RCC 7860 (cell line): ENCODE data around the gene FAM8A1.
"Not testable (repeated sequence)": the region's sequence is repeated elsewhere in the genome, so short reads cannot be mapped to it uniquely, and the experiment has no call there.

ENCODE experiments used
- DNase-seq: peaks from one replicate; pipeline ENCODE4 v3.0.0-alpha.2; 2015; ENCODE audit warnings: low spot score
- FAIRE-seq: peaks from 2 replicates; lab custom pipeline; 2012; peaks lifted over from hg19 to GRCh38; lab: Jason Lieb, UNC

FAM8A1 gene

GRCh38 chr6:17599877-17600526 is at the start of gene FAM8A1:
TSS of gene FAM8A1 (plus strand) at chr6:17600302. CDS start at chr6:17600410, 108 bp downstream.
- FAIRE-seq (no peak), DNase-seq (peak; percentile 70)

- DNase-seq (no peak), FAIRE-seq (no peak)
These were observed 48.6 kb upstream of the FAM8A1 start for GRCh38 chr6:17551383-17551958.

DNA sequence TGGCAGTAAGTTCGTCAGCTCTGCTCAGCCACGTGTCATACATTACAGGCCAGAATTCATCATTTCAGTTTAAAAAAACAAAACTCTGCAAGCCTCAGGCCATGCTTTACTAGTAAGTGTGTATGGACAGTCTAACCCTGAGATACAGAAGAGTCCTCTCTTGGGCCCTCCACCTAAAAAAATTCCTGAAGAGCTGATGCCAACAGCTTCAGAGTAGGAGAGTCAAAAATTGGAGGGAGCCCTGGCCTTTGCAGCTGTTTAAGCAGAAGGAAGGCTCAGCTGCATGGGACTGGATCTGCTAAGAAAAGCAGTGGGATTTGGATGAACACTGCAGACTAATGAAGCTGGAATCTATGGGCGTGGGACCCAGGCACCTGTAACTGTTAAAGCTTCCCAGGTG is 47.2 kb upstream of the FAM8A1 start:
- FAIRE-seq (no peak), DNase-seq (no peak)

DNA sequence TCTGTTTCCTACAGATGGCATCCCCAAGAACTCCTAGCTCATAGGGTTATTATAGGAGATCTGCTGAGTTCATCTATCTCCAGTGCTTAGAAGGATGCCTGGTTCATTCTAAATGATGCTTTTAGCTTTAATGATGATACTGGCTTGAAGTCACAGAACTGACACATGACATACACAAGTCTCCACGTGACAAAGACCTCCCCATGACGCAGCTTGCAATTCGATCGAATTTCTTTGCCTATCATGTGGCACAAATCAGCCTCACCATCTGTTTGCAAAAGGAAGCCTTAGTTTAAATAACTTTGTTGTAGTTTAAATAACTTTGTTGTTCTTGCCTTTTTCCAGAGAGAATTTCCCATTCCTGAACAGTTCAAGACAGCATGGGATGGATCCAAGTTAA is 44.1 kb upstream of the FAM8A1 start:
- FAIRE-seq, result no peak
- DNase-seq, result no peak

DNA sequence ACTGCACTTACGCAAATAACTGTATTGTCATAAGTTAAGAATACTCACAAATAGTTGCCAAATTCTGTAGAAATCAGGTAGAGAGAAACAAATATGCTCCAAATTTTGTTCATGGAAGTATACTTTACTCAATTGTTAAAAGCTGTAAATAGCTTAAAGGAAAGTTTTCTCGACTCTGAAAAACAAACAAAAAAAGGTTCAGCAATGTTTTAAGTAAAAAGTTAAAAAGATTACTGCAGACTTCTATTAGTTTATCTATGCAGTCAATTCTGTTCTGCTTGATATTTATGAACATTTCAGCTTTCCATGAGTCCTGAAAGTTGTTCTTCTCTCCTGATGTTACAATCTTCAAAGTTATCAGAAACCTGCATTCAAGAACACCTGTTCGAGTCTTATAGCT is 37.5 kb upstream of the FAM8A1 start:
- FAIRE-seq, result no peak

DNA sequence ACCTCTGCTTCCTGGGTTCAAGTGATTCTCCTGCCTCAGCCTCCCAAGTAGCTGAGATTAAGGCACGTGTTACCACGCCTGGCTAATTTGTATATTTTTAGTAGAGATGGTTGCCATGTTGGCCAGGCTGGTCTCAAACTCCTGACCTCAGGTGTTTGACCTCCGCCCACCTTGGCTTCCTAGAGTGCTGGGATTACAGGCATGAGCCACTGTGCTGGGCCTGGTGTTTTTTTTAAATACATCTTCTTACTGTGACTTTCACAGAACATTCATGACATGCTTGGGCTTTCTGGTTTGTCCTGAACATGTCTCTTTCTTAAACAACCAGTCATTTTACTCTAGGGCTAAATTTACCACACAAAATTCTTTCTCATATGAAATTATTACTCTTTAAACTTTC is 34.7 kb upstream of the FAM8A1 start:
- no peak for FAIRE-seq
- no peak for DNase-seq

More for the DNA sequence above, 37.5 kb upstream of the FAM8A1 start:
- no peak for DNase-seq

DNA sequence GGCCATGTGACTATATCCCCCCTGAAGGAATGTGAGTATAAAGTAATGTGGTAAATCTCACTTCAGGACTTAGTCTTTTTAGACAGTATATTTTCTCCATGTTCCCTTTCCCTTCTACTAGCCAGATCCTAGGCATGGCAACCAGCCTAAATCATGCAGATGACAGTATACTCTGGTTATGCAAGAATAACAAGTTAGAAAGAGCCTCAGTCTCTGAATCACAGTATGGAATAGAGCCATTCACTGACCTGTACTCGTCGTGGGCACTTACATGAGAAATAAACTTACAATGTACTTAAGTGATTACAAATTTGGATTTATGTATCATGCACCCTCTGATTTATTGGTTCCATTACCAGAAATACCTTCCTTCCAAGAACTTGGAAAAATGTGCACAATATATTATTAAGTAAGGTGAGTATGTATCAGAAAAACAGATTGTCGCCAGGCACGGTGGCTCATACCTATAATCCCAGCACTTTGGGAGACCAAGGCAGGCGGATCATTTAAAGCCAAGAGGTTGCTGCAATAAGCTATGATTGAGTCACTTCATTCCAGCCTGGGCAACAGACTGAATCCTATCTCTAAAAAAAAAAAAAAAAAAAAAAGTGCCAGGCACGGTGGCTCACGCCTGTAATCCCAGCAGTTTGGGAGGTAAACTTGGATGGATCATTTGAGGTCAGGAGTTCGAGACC is 25.1 kb upstream of the FAM8A1 start:
- DNase-seq (no peak), FAIRE-seq (no peak)

GRCh38 chr6:17577059-17577458 is 23.0 kb upstream of the FAM8A1 start:
- FAIRE-seq (no peak), DNase-seq (no peak)

DNA sequence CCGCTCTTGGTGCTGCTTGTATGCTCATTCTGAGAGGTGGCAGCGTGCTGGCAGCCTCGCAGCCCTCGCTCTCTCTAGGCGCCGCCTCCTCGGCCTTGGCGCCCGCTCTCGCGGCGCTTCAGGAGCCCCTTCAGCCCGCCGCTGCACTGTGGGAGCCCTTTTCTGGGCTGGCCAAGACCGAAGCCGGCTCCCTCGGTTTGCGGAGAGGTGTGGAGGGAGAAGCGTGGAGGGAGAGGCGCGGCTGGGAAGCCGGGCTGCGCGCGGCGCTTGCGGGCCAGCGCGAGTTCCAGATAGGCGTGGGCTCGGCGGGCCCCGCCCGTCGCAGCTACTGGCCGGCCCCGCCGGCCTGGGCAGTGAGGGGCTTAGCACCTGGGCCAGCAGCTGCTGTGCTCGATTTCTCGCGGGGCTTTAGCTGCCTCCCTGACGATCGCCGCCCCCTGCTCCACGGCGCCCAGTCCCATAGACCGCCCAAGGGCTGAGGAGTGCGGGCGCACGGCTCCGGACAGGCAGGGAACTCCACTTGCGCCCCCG is 19.5 kb upstream of the FAM8A1 start:
- FAIRE-seq (no peak), DNase-seq (no peak)

DNA sequence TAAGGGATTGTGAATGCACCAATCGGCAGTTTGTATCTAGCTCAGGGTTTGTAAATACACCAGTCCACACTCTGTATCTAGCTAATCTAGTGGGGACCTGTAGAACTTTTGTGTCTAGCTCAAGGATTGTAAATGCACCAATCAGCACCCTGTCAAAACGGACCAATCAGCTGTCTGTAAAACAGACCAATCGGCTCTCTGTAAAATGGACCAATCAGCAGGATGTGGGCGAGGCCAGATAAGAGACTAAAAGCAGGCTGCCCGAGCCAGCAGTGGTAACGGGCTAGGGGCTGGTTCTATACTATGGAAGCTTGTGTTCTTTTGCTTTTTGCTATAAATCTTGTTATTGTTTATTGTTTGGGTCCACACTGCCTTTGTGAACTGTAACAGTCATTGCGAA is 18.8 kb upstream of the FAM8A1 start:
- not testable (repeated sequence) for DNase-seq, FAIRE-seq

- FAIRE-seq, result no peak
These were observed 16.3 kb upstream of the FAM8A1 start for GRCh38 chr6:17583811-17584210.

DNA sequence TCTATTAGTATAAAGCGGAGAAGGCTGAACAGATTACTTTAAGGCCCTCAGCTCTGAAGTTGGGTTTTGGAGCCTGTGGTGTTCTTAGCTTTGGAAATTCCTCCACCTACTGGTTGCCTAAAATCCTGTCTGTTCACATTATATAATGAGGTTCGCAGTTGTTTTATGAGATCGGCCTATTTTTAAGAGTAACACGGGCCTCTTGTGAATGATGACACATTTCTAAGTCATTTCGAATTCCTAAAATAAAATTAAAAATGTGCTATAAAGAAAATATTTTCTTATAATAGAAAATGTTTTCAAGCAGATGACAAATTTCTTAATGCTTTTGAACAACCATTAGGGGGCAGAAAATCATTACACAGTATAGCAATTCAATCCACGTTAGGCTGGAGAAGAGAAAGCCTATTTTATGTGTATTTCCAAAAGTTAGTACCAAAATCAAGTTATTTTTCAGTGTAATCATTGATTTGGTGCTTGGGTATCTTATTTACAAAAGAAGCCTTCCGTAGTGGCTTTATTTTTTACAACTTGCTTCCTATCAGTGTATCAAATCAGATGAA is 15.8 kb upstream of the FAM8A1 start:
- FAIRE-seq (peak; percentile 35), DNase-seq (peak; percentile 40)

More at GRCh38 chr6:17583811-17584210, 16.3 kb upstream of the FAM8A1 start:
- DNase-seq, result no peak

DNA sequence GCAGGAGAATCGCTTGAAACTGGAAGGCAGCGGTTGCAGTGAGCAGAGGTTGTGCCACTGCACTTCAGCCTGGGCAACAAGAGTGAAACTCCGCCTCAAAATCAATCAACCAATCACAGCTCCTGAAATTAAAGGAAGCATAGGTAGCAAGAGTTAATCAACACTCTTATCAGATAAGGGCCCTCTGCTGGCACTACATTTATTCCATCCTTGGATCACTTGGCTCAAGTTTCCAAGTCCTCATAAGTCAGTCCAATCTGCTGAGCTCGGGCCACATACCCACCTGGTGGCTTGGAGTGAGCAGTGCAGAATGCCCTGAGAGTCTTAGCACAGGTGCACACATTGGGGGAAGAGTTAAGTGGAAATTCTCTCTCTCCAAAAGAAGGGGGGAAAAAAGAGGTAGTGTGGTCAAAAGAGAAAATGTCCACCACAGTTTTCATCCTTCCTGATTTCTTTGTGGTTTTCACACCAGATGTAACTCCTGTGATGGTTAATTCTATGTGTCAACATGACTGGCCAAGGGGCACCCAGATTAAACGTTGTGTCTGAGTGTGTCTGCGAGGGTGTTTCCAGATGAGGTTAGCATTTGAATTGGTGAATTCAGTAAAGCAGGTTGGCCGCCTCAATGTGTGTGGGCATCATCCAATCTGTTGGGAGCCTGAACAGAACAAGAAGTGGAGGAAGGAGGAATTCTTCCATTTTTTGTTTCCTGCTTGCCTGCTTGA is 14.2 kb upstream of the FAM8A1 start:
- DNase-seq (peak; percentile 37), FAIRE-seq (no peak)

DNA sequence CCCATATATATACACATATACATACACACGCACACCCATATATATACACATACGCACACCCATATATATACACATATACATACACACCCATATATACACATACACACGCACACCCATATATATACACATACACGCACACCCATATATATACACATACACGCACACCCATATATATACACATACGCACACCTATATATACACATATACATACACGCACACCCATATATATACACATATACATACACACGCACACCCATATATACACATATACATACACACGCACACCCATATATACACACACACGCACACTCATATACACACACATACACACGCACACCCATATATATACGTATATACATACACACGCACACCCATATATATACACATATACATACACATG is 13.5 kb upstream of the FAM8A1 start:
- not testable (repeated sequence) for FAIRE-seq, DNase-seq

DNA sequence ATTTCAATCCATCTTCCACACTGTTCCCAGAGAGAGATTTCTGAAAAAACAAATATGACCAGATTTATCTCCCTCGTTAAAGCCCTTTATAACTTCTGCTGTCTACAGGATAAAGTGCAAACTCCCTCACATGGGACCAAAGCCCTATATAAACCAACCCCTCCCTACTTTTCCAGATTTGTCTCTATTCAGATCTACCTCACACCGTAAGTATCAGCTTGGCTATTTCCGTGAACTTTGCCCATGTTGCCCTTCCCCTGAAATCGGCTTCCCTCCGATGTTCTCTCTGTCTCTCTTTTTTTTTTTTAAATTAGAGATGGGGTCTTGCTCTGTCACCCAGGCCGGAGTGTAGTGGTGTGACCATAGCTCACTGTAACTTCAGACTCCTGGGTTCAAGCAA is 12.1 kb upstream of the FAM8A1 start:
- FAIRE-seq (no peak), DNase-seq (no peak)

DNA sequence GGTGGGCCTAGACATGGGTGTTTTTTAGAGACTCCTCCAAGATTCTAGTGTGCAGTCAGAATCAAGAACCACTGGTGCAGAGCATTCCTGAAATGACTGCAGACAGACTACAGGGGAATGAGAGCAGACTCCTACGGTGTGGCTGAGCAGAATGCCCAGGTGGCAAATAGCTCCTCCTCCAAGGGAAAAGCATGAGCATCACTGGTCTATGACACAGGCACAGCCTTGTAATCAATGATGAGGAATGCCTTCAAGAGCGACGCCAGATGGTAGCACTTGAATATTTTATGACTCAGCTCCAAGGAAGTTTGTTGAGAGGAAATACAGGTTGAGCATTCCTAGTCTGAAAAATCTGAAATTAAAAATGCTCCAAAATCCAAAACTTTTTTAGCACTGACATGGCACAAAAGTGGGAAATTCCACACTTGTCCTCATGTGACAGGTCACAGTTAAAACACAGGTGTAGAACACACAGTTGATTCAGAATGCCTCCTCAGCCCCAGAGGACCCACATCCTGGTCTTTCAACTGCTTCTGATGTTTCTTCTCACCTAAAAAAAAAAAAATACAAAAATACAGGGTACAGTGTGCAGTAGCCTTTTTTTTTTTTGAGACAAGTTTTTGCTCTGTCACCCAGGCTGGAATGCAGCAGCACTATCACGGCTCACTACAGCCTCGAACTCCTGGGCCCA is 10.6 kb upstream of the FAM8A1 start:
- FAIRE-seq (no peak), DNase-seq (peak; percentile 72)

GRCh38 chr6:17591287-17591686 is 8.8 kb upstream of the FAM8A1 start:
- DNase-seq (no peak), FAIRE-seq (no peak)

DNA sequence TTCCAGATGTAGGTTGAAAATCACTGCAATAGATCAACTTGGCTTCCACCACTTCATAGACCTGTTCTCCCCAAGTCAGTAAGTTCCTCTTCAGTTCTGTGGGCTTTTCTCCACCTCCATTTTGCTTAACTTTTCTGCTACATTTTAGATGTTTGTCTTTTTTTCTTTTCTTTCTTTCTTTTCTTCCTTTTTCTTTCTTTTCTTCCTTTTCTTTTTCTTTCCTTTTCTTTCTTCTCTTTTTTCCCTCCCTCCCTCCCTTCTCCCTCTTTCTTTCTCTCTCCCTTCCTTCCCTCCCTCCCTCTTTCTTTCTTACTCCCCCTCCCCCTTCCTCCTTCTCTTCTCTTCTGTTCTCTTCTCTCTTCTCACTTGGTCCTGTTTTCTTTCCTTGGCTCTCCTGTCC is 6.9 kb upstream of the FAM8A1 start:
- DNase-seq (no peak), FAIRE-seq (no peak)

GRCh38 chr6:17596085-17596484 is 4.0 kb upstream of the FAM8A1 start:
- no peak for FAIRE-seq
- no peak for DNase-seq
